Osteocyte (in vitro differentiated cells): ENCODE measurements around the gene LRRC36. TPM values are rescaled to one million over a fixed set of nuclear protein-coding genes. Genes with fewer than 3 reads are reported as not detected.

ENCODE experiments used
- DNase-seq: peaks from one replicate; pipeline ENCODE4 v3.0.0; 2021; ENCODE audit warnings: mixed read lengths; ENCODE audit not compliant: unreplicated experiment; ENCODE audit errors: extremely low spot score
- H3K27ac Mint-ChIP-seq: one replicate; pipeline ENCODE4 v1.8.0; 2021; ENCODE audit warnings: mild to moderate bottlenecking, mixed read lengths; ENCODE audit not compliant: unreplicated experiment
- H3K27me3 Mint-ChIP-seq: one replicate; pipeline ENCODE4 v1.8.0; 2021; ENCODE audit warnings: mixed read lengths; ENCODE audit not compliant: unreplicated experiment
- H3K36me3 Mint-ChIP-seq: one replicate; pipeline ENCODE4 v1.8.0; 2021; ENCODE audit warnings: mixed read lengths; ENCODE audit not compliant: unreplicated experiment
- H3K4me1 Mint-ChIP-seq: one replicate; pipeline ENCODE4 v1.8.0; 2021; ENCODE audit warnings: mixed read lengths; ENCODE audit not compliant: unreplicated experiment
- H3K4me3 Mint-ChIP-seq: one replicate; pipeline ENCODE4 v1.8.0; 2021; ENCODE audit warnings: mild to moderate bottlenecking, moderate library complexity, mixed read lengths; ENCODE audit not compliant: unreplicated experiment
- H3K9me3 Mint-ChIP-seq: one replicate; pipeline ENCODE4 v1.8.0; 2021; ENCODE audit warnings: mixed read lengths; ENCODE audit not compliant: unreplicated experiment
- total RNA-seq: library from RNA; stranded (reverse); gene quantifications from 2 replicates; pipeline ENCODE4 v1.2.1, GENCODE V29; 2021
- TF ChIP-seq, protein P1 (sequence below): fragments of 200-600 bp; sonication (generic); IDR thresholded peaks from 2 replicates; pipeline ENCODE4 v1.5.0; 2021; ENCODE audit warnings: antibody characterized with exemption, mild to moderate bottlenecking, moderate library complexity

LRRC36 gene
- total RNA-seq, 1 donor from 2014 or later = not detected

- H3K4me3 Mint-ChIP-seq = peak within 1 kb of the TSS; percentile 64
- peaks cover 34% of the 10 kb centered on the region for H3K4me1 Mint-ChIP-seq
- peaks cover 3% of the 10 kb centered on the region for H3K36me3 Mint-ChIP-seq
- peak within 1 kb of the TSS; percentile 79 for H3K27ac Mint-ChIP-seq
- no peaks in the 10 kb centered on the region for H3K9me3 Mint-ChIP-seq
- H3K27me3 Mint-ChIP-seq = no peaks in the 10 kb centered on the region
- TF ChIP-seq, protein P1, sequence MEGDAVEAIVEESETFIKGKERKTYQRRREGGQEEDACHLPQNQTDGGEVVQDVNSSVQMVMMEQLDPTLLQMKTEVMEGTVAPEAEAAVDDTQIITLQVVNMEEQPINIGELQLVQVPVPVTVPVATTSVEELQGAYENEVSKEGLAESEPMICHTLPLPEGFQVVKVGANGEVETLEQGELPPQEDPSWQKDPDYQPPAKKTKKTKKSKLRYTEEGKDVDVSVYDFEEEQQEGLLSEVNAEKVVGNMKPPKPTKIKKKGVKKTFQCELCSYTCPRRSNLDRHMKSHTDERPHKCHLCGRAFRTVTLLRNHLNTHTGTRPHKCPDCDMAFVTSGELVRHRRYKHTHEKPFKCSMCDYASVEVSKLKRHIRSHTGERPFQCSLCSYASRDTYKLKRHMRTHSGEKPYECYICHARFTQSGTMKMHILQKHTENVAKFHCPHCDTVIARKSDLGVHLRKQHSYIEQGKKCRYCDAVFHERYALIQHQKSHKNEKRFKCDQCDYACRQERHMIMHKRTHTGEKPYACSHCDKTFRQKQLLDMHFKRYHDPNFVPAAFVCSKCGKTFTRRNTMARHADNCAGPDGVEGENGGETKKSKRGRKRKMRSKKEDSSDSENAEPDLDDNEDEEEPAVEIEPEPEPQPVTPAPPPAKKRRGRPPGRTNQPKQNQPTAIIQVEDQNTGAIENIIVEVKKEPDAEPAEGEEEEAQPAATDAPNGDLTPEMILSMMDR = peak; percentile 77
- DNase-seq = no peak
Observed at GRCh38 chr16:67279296-67280089, 47.1 kb upstream of the LRRC36 start, which contains the start of gene PLEKHG4. Gene PLEKHG4, plus strand, starts transcription at chr16:67279532. Its CDS starts 513 bp downstream, at chr16:67280045.

- no peaks in the 10 kb centered on the region for H3K27me3 Mint-ChIP-seq
- no peak overlapping the region for H3K4me3 Mint-ChIP-seq
- no peak for DNase-seq
- H3K9me3 Mint-ChIP-seq = no peaks in the 10 kb centered on the region
- TF ChIP-seq, protein P1 = no peak
- H3K27ac Mint-ChIP-seq = peak overlapping the region; percentile 31
- H3K4me1 Mint-ChIP-seq = peaks cover 34% of the 10 kb centered on the region
- H3K36me3 Mint-ChIP-seq = peaks cover 3% of the 10 kb centered on the region
Observed at GRCh38 chr16:67280090-67281015, 46.3 kb upstream of the LRRC36 start.

DNA sequence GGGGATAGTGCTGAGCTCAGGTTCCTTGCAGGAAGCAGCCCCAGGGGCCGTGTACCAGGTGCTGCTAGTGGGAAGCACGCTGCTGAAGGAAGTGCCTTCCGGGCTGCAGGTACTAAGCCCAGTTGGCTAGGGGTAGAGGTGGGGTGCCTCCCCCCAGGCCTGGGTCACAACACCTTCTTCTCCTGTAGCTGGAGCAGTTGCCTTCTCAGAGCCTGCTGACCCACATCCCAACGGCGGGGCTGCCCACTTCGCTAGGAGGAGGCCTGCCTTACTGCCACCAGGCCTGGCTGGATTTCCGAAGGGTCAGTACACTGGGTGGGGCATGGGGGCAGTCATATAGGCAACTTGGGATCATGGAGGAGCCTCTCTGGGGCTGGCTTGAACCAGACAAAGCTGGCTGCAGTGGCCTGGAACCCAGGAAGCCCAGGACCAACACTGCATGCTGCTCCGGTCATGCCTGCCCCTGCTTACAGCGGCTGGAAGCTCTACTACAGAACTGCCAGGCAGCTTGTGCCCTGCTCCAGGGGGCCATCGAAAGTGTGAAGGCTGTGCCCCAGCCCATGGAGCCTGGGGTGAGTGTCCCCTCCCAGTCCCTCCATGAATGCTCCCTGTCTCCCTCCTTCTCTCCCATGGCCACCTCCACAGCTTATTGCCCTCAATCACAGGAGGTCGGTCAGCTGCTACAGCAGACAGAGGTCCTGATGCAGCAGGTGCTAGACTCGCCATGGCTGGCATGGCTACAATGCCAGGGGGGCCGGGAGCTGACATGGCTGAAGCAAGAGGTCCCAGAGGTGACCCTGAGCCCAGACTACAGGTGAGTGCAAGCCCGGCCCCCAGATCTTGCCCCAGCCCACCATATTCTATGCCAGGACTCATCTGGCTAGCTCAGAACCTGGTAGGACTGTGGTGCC is 44.8 kb upstream of the LRRC36 start:
- TF ChIP-seq, protein P1 = no peak
- Mint-ChIP-seq H3K9me3 (no peaks in the 10 kb centered on the region), H3K27ac (no peak overlapping the region), H3K4me3 (no peak overlapping the region), H3K36me3 (peaks cover 3% of the 10 kb centered on the region), H3K4me1 (peaks cover 29% of the 10 kb centered on the region), H3K27me3 (no peaks in the 10 kb centered on the region)
- no peak for DNase-seq

GRCh38 chr16:67282447-67282805 is 44.2 kb upstream of the LRRC36 start:
- TF ChIP-seq, protein P1 = no peak
- Mint-ChIP-seq H3K4me1 (peaks cover 22% of the 10 kb centered on the region), H3K4me3 (no peak overlapping the region), H3K36me3 (peaks cover 3% of the 10 kb centered on the region), H3K27ac (no peak overlapping the region), H3K9me3 (no peaks in the 10 kb centered on the region), H3K27me3 (no peaks in the 10 kb centered on the region)
- DNase-seq = no peak
